ENCODE results near the gene PTPRK. TPM values are rescaled to one million over a fixed set of nuclear protein-coding genes. Genes with fewer than 3 reads are reported as not detected.

PTPRK gene
- total RNA-seq, 2 donors from 2014 or later = 33.7 to 36.0 TPM

- H3K27ac ChIP-seq = no peak overlapping the region
- H3K4me1 ChIP-seq (ENCODE audit: control insufficient read depth in 1 of 2, low read depth in 2 of 2) = peaks cover 6 to 25% of the 10 kb centered on the region in 2 donors
Measured at GRCh38 chr6:128511506-128511905, 8.9 kb downstream of the PTPRK start.

GRCh38 chr6:128509709-128510108 lies 10.7 kb downstream of the PTPRK start:
- DNase-seq (ENCODE audit: low spot score) (no peak), ATAC-seq (ENCODE audit: insufficient number of reproducible peaks, low FRiP score, low read depth) (no peak)
- Histone ChIP-seq H3K9me3 (no peaks in the 10 kb centered on the region), H3K4me3 (no peak overlapping the region), H3K36me3 (no peaks in the 10 kb centered on the region), H3K4me1 (ENCODE audit: control insufficient read depth in 1 of 2, low read depth in 2 of 2) (peaks cover 0 to 10% of the 10 kb centered on the region in 2 donors), H3K27ac (no peak overlapping the region), H3K27me3 (replicated peaks; ENCODE audit: insufficient read depth) (no peaks in the 10 kb centered on the region)
- no peak for TF ChIP-seq CTCF (IDR thresholded peaks at IDR 0.05)

More at GRCh38 chr6:128511506-128511905, 8.9 kb downstream of the PTPRK start:
- Histone ChIP-seq H3K4me3 (no peak overlapping the region), H3K9me3 (no peaks in the 10 kb centered on the region), H3K36me3 (no peaks in the 10 kb centered on the region), H3K27me3 (replicated peaks; ENCODE audit: insufficient read depth) (no peaks in the 10 kb centered on the region)
- no peak for TF ChIP-seq CTCF (IDR thresholded peaks at IDR 0.05)
- no peak for DNase-seq (ENCODE audit: low spot score)
- ATAC-seq (ENCODE audit: insufficient number of reproducible peaks, low FRiP score, low read depth) = no peak

GRCh38 chr6:128508588-128509296 lies 11.7 kb downstream of the PTPRK start:
- Histone ChIP-seq H3K27me3 (replicated peaks; ENCODE audit: insufficient read depth) (no peaks in the 10 kb centered on the region), H3K36me3 (no peaks in the 10 kb centered on the region), H3K27ac (no peak overlapping the region), H3K4me1 (ENCODE audit: control insufficient read depth in 1 of 2, low read depth in 2 of 2) (peaks cover 0 to 10% of the 10 kb centered on the region in 2 donors), H3K9me3 (no peaks in the 10 kb centered on the region), H3K4me3 (no peak overlapping the region)
- TF ChIP-seq CTCF (IDR thresholded peaks at IDR 0.05) = no peak
- DNase-seq (ENCODE audit: low spot score) (no peak), ATAC-seq (ENCODE audit: insufficient number of reproducible peaks, low FRiP score, low read depth) (no peak)

- DNase-seq (ENCODE audit: low spot score) (no peak), ATAC-seq (ENCODE audit: insufficient number of reproducible peaks, low FRiP score, low read depth) (no peak)
- no peak for TF ChIP-seq CTCF (IDR thresholded peaks at IDR 0.05)
- no peaks in the 10 kb centered on the region for H3K36me3 ChIP-seq
- no peaks in the 10 kb centered on the region for H3K9me3 ChIP-seq
- H3K27ac ChIP-seq = no peak overlapping the region
- no peak overlapping the region for H3K4me3 ChIP-seq
- H3K4me1 ChIP-seq (ENCODE audit: control insufficient read depth in 1 of 2, low read depth in 2 of 2) = peaks cover 0 to 10% of the 10 kb centered on the region in 2 donors
- H3K27me3 ChIP-seq (replicated peaks; ENCODE audit: insufficient read depth) = no peaks in the 10 kb centered on the region
Measured at GRCh38 chr6:128507337-128508310, 12.8 kb downstream of the PTPRK start.

- Histone ChIP-seq H3K4me1 (ENCODE audit: control insufficient read depth in 1 of 2, low read depth in 2 of 2) (peaks cover 0 to 10% of the 10 kb centered on the region in 2 donors), H3K4me3 (no peak overlapping the region), H3K27me3 (replicated peaks; ENCODE audit: insufficient read depth) (no peaks in the 10 kb centered on the region), H3K9me3 (no peaks in the 10 kb centered on the region), H3K36me3 (no peaks in the 10 kb centered on the region), H3K27ac (no peak overlapping the region)
- ATAC-seq (ENCODE audit: insufficient number of reproducible peaks, low FRiP score, low read depth) (no peak), DNase-seq (ENCODE audit: low spot score) (no peak)
- no peak for TF ChIP-seq CTCF (IDR thresholded peaks at IDR 0.05)
Measured at GRCh38 chr6:128505603-128506002, 14.8 kb downstream of the PTPRK start.

Data from thoracic aorta (tissue), 2 donors.